ENCODE measurements around the gene ITGA5. TPM values are rescaled to one million over a fixed set of nuclear protein-coding genes. Genes with fewer than 3 reads are reported as not detected.

Gene ITGA5
- total and polyA plus RNA-seq, 9 of the 15 experiments (the other 6 are each of a cell fraction or from before 2014, with no cell fraction given) = 9.1 to 82.1 (median 47.4) TPM

DNA sequence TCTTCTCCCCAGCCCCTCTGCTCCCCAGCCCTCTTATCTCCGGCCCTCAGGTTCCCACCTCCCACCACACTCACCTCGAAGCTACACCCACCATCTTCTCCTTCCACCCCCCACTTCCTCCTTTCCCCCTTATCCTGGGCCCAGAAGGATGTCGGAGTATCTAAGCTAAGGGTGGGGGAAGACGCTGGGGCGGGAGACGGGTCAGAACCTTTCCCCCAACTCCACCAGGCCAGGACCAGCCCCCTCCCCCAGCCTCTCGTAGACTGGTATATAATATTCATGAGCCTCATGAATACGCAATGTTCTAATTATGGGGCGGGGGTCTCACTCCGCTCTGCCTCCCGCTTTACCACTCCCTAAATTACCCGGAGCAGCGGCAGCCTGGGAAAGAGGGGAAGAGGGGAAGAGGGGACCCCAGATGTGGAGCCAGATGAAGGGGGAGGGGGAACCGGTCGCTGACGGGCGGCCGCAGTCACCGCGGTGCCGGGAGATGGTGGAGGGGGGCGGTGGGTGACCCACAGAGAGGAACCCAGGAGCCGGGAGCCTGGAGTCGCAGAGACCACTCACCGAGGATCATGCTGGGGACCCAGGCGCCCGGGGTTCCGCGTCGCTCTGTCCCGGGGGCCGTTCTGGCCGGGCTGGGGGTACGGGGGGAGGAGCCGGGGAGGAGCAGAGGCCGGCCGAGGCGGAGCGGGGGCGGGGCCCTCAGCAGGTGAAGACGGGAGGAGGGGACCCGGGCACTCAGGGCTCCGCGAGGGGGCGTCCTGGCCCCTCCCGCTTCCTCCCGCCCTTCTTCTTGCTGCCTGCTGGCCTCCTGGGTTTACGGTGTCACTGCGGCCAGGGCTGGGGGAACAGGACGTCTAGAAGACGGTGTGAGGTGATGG is 28.2 kb downstream of the ITGA5 start (continued):
- no peak for TF ChIP-seq POLR2AphosphoS2 (IDR thresholded peaks at IDR 0.05; ENCODE audit: low read length)
- peak; percentile 87 for TF ChIP-seq RB1 (IDR thresholded peaks at IDR 0.05; ENCODE audit: low read depth)
- TF ChIP-seq TCF3 (CRISPR knock-in tag; IDR thresholded peaks at IDR 0.05) = peak; percentile 76
- TF ChIP-seq NCOR1 (IDR thresholded peaks at IDR 0.05) = peak; percentile 78
- TF ChIP-seq NUFIP1 (IDR thresholded peaks at IDR 0.05; ENCODE audit: partially characterized antibody) = no peak
- no peak for TF ChIP-seq SAFB2 (IDR thresholded peaks at IDR 0.05; ENCODE audit: borderline replicate concordance, low read depth, low read length, severe bottlenecking)
- no peak for TF ChIP-seq ARID3A (IDR thresholded peaks at IDR 0.05; ENCODE audit: borderline replicate concordance, low read depth, low read length)
- TF ChIP-seq ZFX (CRISPR knock-in tag; IDR thresholded peaks at IDR 0.05) = peak; percentile 28; the same call in 1 of the 2 replicates
- TF ChIP-seq HDAC6 (IDR thresholded peaks at IDR 0.05; ENCODE audit: low read depth, low read length) = no peak
- peak; percentile 94 for TF ChIP-seq ZBTB7A (IDR thresholded peaks at IDR 0.05; ENCODE audit: borderline replicate concordance, control insufficient read depth, low read depth, low read length)
- TF ChIP-seq ZNF174 (CRISPR knock-in tag; IDR thresholded peaks at IDR 0.05) = no peak
- TF ChIP-seq ESRRA (IDR thresholded peaks at IDR 0.05; ENCODE audit: borderline replicate concordance, low read depth) = peak; percentile 35; the same call in 1 of the 2 replicates
- TF ChIP-seq, protein P1, sequence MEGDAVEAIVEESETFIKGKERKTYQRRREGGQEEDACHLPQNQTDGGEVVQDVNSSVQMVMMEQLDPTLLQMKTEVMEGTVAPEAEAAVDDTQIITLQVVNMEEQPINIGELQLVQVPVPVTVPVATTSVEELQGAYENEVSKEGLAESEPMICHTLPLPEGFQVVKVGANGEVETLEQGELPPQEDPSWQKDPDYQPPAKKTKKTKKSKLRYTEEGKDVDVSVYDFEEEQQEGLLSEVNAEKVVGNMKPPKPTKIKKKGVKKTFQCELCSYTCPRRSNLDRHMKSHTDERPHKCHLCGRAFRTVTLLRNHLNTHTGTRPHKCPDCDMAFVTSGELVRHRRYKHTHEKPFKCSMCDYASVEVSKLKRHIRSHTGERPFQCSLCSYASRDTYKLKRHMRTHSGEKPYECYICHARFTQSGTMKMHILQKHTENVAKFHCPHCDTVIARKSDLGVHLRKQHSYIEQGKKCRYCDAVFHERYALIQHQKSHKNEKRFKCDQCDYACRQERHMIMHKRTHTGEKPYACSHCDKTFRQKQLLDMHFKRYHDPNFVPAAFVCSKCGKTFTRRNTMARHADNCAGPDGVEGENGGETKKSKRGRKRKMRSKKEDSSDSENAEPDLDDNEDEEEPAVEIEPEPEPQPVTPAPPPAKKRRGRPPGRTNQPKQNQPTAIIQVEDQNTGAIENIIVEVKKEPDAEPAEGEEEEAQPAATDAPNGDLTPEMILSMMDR (IDR thresholded peaks at IDR 0.05 in 2 of 3, conservative IDR thresholded peaks at IDR 0.05 in 1 of 3; ENCODE audit: insufficient read depth in 2 of 3, low read depth in 1 of 3, low read length in 3 of 3) = peak in 2 of 3 experiments; percentile 52 to 55; a peak in 4 of 6 replicates
